ENCODE data around the gene GPC1.
A peak's percentile ranks its signal among the peaks of the same experiment; 100 is the strongest.

GPC1 gene

DNA sequence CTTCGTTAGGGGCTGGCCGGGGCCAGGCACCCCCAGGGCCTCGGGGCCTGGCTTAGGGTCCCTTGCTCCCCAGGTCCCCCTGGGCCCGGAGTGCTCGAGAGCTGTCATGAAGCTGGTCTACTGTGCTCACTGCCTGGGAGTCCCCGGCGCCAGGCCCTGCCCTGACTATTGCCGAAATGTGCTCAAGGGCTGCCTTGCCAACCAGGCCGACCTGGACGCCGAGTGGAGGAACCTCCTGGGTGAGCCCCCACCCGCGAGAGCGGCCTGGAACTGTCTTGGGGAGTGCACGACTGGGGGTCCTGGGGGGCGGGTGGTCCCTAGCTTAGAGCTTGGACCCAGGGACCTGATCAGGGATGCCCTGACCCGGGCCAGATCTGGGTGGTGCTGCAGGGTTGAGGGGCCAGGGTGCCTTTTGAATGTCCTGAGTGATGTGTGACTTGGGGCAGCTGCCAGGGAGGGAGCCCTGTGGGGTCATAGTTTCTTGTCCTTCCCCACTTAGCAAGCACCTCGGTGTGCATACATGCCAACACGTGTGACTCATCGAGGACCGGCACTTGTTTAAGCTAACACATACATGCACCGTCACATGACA is 27.9 kb downstream of the GPC1 start:
- no peak overlapping the region for H3K4me3 ChIP-seq (ENCODE audit: low read depth, low read length)
- TF ChIP-seq, protein P1, sequence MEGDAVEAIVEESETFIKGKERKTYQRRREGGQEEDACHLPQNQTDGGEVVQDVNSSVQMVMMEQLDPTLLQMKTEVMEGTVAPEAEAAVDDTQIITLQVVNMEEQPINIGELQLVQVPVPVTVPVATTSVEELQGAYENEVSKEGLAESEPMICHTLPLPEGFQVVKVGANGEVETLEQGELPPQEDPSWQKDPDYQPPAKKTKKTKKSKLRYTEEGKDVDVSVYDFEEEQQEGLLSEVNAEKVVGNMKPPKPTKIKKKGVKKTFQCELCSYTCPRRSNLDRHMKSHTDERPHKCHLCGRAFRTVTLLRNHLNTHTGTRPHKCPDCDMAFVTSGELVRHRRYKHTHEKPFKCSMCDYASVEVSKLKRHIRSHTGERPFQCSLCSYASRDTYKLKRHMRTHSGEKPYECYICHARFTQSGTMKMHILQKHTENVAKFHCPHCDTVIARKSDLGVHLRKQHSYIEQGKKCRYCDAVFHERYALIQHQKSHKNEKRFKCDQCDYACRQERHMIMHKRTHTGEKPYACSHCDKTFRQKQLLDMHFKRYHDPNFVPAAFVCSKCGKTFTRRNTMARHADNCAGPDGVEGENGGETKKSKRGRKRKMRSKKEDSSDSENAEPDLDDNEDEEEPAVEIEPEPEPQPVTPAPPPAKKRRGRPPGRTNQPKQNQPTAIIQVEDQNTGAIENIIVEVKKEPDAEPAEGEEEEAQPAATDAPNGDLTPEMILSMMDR (IDR thresholded peaks at IDR 0.05; ENCODE audit: low read depth, low read length, missing control alignments), result no peak
- DNase-seq (ENCODE audit: low read depth), result peak; percentile 10

GRCh38 chr2:240463866-240464481 is 28.5 kb downstream of the GPC1 start:
- H3K4me3 ChIP-seq (ENCODE audit: low read depth, low read length), result no peak overlapping the region
- TF ChIP-seq, protein P1 (IDR thresholded peaks at IDR 0.05; ENCODE audit: low read depth, low read length, missing control alignments), result no peak
- no peak for DNase-seq (ENCODE audit: low read depth)

DNA sequence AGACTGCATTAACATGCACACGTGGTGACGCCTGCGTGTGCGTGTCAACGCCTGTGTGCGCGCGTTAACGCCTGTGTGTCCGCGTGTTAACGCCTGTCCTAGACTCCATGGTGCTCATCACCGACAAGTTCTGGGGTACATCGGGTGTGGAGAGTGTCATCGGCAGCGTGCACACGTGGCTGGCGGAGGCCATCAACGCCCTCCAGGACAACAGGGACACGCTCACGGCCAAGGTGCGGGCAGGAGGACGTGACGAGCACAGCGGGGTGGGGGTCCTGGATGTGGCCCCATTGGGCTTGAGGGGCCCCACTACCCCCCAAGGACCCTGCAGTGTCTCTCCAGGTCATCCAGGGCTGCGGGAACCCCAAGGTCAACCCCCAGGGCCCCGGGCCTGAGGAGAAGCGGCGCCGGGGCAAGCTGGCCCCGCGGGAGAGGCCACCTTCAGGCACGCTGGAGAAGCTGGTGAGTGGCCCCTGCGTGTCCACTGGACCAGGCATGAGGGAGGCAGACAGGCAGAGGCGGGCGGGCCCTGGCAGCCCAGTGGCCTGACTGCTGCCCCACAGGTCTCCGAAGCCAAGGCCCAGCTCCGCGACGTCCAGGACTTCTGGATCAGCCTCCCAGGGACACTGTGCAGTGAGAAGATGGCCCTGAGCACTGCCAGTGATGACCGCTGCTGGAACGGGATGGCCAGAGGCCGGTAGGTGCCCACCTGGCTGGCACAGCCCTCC is 29.2 kb downstream of the GPC1 start:
- no peak for DNase-seq (ENCODE audit: low read depth)
- H3K4me3 ChIP-seq (ENCODE audit: low read depth, low read length), result no peak overlapping the region
- TF ChIP-seq, protein P1 (IDR thresholded peaks at IDR 0.05; ENCODE audit: low read depth, low read length, missing control alignments), result no peak

DNA sequence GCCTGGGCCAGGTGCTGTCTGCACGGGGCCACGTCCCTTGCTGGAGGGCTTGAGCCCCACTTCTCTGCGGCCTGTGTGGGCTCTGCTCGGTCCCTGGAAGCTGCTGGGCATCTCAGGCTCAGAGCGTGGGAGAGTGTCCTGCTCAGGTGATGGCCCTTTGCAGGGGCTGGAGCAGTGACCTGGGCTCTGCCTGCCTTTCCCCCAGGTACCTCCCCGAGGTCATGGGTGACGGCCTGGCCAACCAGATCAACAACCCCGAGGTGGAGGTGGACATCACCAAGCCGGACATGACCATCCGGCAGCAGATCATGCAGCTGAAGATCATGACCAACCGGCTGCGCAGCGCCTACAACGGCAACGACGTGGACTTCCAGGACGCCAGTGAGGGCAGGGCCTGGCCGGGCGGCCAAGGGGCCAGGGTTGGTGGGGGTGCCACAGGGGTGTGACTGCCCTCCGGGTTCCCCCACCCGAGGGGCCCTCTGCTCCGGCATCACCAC is 29.9 kb downstream of the GPC1 start:
- H3K4me3 ChIP-seq (ENCODE audit: low read depth, low read length), result no peak overlapping the region
- no peak for DNase-seq (ENCODE audit: low read depth)
- TF ChIP-seq, protein P1 (IDR thresholded peaks at IDR 0.05; ENCODE audit: low read depth, low read length, missing control alignments), result no peak

- no peak overlapping the region for H3K4me3 ChIP-seq (ENCODE audit: low read depth, low read length)
- TF ChIP-seq, protein P1 (IDR thresholded peaks at IDR 0.05; ENCODE audit: low read depth, low read length, missing control alignments), result no peak
- DNase-seq (ENCODE audit: low read depth), result no peak
Observed at GRCh38 chr2:240465765-240466578, 30.5 kb downstream of the GPC1 start.

- no peak for DNase-seq (ENCODE audit: low read depth)
- no peak overlapping the region for H3K4me3 ChIP-seq (ENCODE audit: low read depth, low read length)
- TF ChIP-seq, protein P1 (IDR thresholded peaks at IDR 0.05; ENCODE audit: low read depth, low read length, missing control alignments), result no peak
Observed at GRCh38 chr2:240466579-240467148, 31.2 kb downstream of the GPC1 start.

Data from GM12864 (cell line).